GM12891 (cell line): ENCODE results near the gene STARD13.

Experiments
- DNase-seq: peaks from one replicate; pipeline ENCODE4 v3.0.0; 2011; ENCODE audit warnings: low spot score; ENCODE audit not compliant: insufficient read length
- FAIRE-seq: peaks from 2 replicates; lab custom pipeline; 2011; peaks lifted over from hg19 to GRCh38; lab: Jason Lieb, UNC
- PAX5 ChIP-seq: IDR thresholded peaks from 2 replicates; pipeline ENCODE4 v1.6.1; 2011; ENCODE audit warnings: low read length, moderate library complexity, mild to moderate bottlenecking; ENCODE audit not compliant: insufficient read depth, severe bottlenecking
- POLR2A ChIP-seq: IDR thresholded peaks from 2 replicates; pipeline ENCODE4 v1.6.1; 2011; ENCODE audit warnings: low read depth, low read length, control low read depth
- POLR2AphosphoS5 ChIP-seq: IDR thresholded peaks from 2 replicates; pipeline ENCODE4 v1.6.1; 2011; ENCODE audit warnings: low read depth, low read length, control low read depth
- POU2F2 ChIP-seq: IDR thresholded peaks from 2 replicates; pipeline ENCODE4 v1.6.1; 2011; ENCODE audit warnings: low read depth, mild to moderate bottlenecking, control low read depth, low read length, moderate library complexity
- SPI1 ChIP-seq: IDR thresholded peaks from 2 replicates; pipeline ENCODE4 v1.6.1; 2011; ENCODE audit warnings: low read depth, low read length, control low read depth
- TAF1 ChIP-seq: IDR thresholded peaks from 2 replicates; pipeline ENCODE4 v1.6.1; 2011; ENCODE audit warnings: low read depth, low read length, control low read depth

STARD13 gene

GRCh38 chr13:33233547-33233946, 52.0 kb downstream of the STARD13 start:
- FAIRE-seq (no peak), DNase-seq (no peak)
- no peak for TF ChIP-seq PAX5
- no peak for TF ChIP-seq SPI1
- TF ChIP-seq TAF1, result no peak
- TF ChIP-seq POU2F2, result no peak
- no peak for TF ChIP-seq POLR2A
- TF ChIP-seq POLR2AphosphoS5, result no peak

- TF ChIP-seq SPI1 (no peak), POLR2AphosphoS5 (no peak), POU2F2 (no peak), POLR2A (no peak), PAX5 (no peak), TAF1 (no peak)
- FAIRE-seq (no peak), DNase-seq (no peak)
These were observed 52.7 kb downstream of the STARD13 start for GRCh38 chr13:33232883-33233282.

GRCh38 chr13:33231339-33231738, 54.2 kb downstream of the STARD13 start:
- TF ChIP-seq POU2F2 (no peak), PAX5 (no peak), TAF1 (no peak), SPI1 (no peak), POLR2A (no peak), POLR2AphosphoS5 (no peak)
- DNase-seq (no peak), FAIRE-seq (no peak)

DNA sequence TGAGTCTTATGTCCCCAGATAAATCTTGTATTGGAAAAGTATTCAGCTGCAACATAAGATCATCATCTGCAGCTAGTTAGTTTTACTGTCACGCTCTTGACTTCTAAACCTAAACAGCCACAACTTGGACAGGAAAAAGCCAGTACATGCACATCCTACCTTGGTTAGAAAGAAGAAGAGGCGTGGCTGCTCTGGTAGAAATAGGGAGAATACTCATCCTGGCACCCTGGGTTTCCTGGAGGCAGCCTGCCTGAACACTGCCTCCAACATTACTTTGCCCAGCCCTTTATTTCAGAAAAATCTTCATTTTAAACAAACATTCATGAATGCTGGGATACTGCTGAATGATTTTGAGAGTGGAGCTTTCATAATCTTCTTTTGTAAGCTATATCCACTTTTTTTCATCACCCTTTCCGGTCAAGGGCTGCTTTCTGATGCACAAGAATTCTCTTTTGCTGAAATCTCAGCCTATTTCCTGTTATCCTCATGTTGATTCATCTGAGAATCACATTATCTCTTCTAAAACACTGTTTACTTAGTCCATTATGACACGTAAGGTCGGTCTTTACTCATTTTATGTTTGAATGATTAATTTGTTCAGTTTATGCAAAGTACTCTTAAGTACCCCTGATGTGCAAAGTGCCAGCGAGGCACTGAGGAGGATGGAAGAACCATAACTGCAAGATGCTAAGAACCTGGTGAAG, 55.2 kb downstream of the STARD13 start:
- TF ChIP-seq POU2F2 (no peak), PAX5 (no peak), SPI1 (no peak), POLR2A (no peak), POLR2AphosphoS5 (no peak), TAF1 (no peak)
- DNase-seq (no peak), FAIRE-seq (no peak)

GRCh38 chr13:33229446-33230177, 55.9 kb downstream of the STARD13 start:
- FAIRE-seq (peak; percentile 9), DNase-seq (no peak)
- TF ChIP-seq POU2F2 (no peak), PAX5 (no peak), TAF1 (no peak), POLR2AphosphoS5 (no peak), POLR2A (no peak), SPI1 (no peak)

DNA sequence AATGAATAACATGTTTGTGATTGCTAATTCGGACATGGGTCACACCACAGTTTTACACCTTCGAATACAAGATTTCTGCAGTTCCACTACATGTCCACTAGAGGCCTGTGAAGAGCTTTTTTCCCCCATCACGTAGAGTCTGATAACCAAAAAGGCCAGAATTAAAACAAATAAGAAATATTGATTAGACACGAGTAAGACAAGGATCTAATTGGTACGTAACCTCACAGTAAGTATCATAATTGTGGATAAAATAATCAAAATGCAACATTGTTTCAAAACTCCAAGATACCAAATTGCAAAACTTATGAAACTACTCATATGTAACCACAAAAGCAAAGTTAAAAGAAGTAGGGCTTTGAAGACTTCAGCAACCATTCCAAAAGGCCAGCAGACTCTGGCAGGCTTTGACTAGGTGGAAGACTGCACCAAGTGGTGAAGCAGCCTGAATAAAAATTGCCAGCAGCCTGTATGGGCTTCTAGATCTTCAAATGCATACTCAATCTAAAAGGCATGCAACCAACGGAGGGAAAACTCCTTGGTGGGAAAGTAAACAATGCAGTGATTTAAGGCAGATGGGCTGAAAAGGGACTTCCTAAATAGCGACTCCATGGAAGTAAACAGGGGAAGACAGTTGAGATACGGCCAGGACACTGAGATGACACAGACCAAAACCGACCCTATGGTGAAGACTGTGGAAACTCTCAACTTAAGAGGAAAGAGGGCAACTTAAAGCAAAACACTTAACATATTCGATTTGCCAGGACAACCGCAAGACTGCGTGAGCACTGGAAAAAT, 56.7 kb downstream of the STARD13 start:
- peak; percentile 20 for FAIRE-seq
- TF ChIP-seq TAF1 (no peak), SPI1 (no peak), POU2F2 (no peak), POLR2AphosphoS5 (no peak), POLR2A (no peak), PAX5 (no peak)
- DNase-seq, result no peak

DNA sequence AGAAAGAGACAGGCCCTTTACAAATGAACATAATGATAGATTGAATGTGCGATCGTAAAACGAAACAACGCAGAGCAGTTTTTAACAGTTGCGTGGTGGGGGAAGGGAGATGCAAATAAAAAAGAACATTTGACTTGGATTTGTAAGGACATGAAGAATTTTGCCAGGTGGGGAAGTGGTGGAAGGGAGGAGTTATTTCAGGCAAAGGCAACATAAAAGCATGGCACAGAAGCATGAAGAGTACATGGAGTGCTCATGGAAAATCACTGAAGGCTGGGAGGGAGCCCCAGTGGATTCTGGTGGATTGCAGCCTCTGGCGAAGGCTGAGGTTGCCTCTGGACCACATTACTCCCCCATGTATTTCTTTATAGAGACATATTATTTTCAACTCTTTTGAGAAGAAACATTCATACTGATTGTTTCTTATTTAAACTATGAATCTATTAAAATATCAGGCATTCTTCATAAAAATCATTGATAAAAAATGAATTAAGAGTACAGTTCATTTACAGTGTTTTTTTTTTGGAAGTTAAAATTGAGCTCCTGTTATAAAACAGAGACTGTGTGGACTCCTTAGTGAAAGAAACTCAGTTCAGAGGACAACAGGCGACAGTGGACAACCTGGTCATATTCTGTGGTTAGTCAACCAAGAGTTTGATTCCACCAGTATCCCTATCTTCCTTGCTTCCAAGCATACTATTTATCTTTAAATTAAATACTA, 57.5 kb downstream of the STARD13 start:
- TF ChIP-seq SPI1 (no peak), POLR2AphosphoS5 (no peak), POLR2A (no peak)
- FAIRE-seq (no peak), DNase-seq (no peak)

GRCh38 chr13:33224686-33225085, 60.9 kb downstream of the STARD13 start:
- no peak for DNase-seq
- no peak for TF ChIP-seq TAF1
- no peak for TF ChIP-seq POLR2A
- TF ChIP-seq PAX5, result no peak
- no peak for TF ChIP-seq POU2F2
- no peak for TF ChIP-seq SPI1
- no peak for TF ChIP-seq POLR2AphosphoS5
- FAIRE-seq, result no peak

GRCh38 chr13:33224191-33224590, 61.4 kb downstream of the STARD13 start:
- TF ChIP-seq PAX5 (no peak), POLR2AphosphoS5 (no peak), POU2F2 (no peak), POLR2A (no peak)
- FAIRE-seq, result peak; percentile 23
- DNase-seq, result no peak
